GM12874 (cell line): ENCODE data around the gene TPPP3.
A peak's percentile ranks its signal among the peaks of the same experiment; 100 is the strongest.

Experiments
- CTCF ChIP-seq: IDR thresholded peaks from 2 replicates; pipeline ENCODE4 v1.5.1; 2011; ENCODE audit warnings: low read depth, mild to moderate bottlenecking, control low read depth, low read length, moderate library complexity; ENCODE audit not compliant: insufficient read depth

TPPP3 gene

GRCh38 chr16:67406111-67406971, 13.0 kb upstream of the TPPP3 start:
- TF ChIP-seq CTCF: no peak

- TF ChIP-seq CTCF: no peak
Measured at GRCh38 chr16:67405336-67405735, 12.0 kb upstream of the TPPP3 start.

- no peak for TF ChIP-seq CTCF
Measured at GRCh38 chr16:67404740-67405226, 11.5 kb upstream of the TPPP3 start.

GRCh38 chr16:67403976-67404555, 10.8 kb upstream of the TPPP3 start:
- TF ChIP-seq CTCF: no peak

GRCh38 chr16:67400901-67401300, 7.6 kb upstream of the TPPP3 start:
- no peak for TF ChIP-seq CTCF

- TF ChIP-seq CTCF: no peak
Measured at GRCh38 chr16:67399749-67400704, 6.7 kb upstream of the TPPP3 start.

GRCh38 chr16:67399218-67399733, 6.0 kb upstream of the TPPP3 start:
- peak; percentile 90 for TF ChIP-seq CTCF
